DMS114 treated with DMSO at 0.1 percent for 48 hours (cell line): ENCODE data around the gene ZBTB20.
"Not testable (repeated sequence)": the region's sequence is repeated elsewhere in the genome, so short reads cannot be mapped to it uniquely, and the experiment has no call there.

Experiments used
- DNase-seq: peaks from one replicate; lab custom pipeline; 2025; ENCODE audit not compliant: unreplicated experiment; lab: John Stamatoyannopoulos, UW

ZBTB20 gene

DNA sequence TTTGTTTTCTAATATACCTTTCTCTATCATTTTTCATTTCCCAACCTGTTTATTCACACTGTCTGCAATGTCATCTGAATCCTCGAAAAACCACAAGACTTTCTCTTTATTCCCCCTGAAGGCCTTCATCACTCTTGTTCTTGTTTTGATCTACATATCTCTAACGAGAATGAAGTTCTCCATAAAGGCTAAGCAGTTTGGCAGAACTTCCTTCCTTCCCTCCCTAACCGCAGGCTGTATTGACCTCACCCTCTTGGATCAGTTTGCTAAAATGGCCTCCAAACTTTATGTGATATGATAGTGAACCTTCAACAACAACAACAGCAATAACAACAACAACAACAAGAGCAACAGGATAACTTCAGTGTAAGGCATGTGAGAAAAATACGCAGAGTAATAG is 460.5 kb downstream of the ZBTB20 start:
- no peak for DNase-seq

- DNase-seq: no peak
Observed at GRCh38 chr3:114685161-114685560, 461.9 kb downstream of the ZBTB20 start.

DNA sequence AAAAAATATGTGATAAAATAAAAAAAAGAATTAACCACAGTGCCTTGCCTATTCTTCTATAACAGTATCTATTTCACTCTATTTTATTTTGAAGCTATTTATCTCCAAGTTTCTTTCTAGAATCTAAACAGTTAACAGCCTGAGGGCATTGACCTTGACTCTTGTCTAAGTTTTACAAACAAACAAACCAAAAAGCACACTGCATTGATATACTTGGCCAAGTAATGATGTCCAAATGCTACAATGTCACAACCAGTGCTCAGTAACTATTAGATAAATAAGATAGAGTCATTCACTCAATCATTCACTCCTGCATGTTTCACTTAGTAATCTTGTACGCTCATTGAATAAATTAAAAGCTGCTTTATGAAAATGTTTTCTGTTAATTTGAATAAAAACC is 466.8 kb downstream of the ZBTB20 start:
- DNase-seq: no peak

DNA sequence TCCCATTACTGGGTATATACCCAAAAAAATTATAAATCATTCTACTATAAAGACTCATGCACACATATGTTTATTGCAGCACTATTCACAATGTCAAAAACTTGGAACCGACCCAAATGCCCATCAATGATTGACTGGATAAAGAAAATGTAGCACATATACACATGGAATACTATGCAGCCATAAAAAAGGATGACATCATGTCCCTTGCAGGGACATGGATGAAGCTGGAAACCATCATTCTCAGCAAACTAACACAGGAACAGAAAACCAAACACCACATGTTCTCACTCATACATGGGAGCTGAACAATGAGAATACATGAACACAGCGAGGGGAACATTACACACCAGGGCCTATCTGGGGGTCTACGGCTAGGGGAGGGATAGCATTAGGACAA is 467.3 kb downstream of the ZBTB20 start:
- not testable (repeated sequence) for DNase-seq

DNA sequence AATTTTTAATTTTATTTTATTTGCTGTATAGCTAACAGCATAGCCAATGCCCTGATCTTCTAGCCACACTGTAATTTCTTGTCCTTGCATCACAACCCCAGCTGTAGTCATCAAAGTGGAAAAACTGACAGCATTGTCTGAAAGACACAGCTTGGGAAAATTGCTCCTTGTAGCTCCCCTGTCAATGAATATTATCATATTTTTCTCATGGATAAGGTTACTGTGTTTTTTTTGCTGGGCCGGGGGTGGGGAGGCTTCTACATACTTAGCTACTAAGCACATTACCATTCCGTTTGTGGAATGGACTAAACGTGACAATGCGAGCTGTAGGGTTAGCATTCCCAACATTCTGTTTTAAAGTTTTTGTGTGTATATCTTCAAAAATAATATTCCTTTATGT is 472.0 kb downstream of the ZBTB20 start:
- DNase-seq: no peak

DNA sequence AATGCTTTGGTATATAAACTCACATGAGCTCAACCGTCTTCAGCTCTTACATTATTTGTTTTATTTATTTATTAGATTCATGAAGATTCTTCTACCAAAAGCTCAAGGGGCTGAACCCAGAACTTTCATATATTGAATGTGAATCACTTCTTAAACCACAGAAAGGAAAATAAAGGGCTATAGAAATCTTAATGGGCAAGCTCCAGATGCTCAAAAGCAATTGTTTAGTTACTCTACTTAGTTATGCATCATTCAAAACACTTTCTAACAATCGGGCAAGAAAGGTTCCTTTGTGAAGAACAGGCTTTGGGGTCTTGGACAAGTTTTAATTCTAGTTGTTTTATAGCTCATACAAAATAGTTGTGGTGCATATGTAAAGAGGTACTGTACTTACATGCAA is 473.1 kb downstream of the ZBTB20 start:
- DNase-seq: no peak

GRCh38 chr3:114673481-114673880 is 473.6 kb downstream of the ZBTB20 start:
- no peak for DNase-seq

GRCh38 chr3:114672692-114673447 is 474.2 kb downstream of the ZBTB20 start:
- DNase-seq: no peak

DNA sequence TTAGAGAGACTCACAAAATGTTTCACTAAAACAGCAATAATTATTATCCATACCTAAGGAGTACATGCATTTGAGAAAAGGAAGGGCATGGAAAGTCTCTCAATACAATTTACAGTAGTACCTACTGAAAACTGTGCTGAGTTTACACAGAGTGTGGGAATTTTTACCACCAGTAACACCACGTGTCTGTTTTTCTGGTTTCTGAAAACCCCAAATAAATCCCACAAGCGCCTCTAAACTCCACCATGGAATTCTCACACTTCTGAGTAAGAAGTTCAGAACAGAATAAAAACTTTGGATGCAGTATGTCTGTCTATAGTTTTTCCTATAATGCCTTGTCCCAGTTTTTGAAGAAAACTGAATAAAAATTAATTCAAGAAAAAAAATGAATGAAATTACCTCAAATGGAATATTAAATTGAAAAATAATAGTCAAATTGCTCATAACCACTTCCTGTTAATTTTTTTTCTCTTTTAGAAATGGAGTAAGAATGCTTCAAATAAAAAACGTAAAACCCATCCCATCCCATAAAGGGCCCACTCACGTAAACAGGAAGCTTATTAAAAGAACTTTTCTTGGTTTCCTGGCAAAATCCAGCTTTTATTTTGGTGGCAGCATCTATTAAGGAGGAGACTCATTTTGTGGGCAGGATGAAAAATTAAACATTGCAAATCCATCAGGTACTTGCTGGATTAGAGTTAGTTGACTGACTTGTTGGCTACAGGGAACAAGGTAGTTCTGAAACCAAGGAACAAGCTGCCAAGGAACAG is 475.2 kb downstream of the ZBTB20 start:
- no peak for DNase-seq

GRCh38 chr3:114669614-114670013 is 477.5 kb downstream of the ZBTB20 start:
- DNase-seq: no peak

- no peak for DNase-seq
Observed at GRCh38 chr3:114668099-114668498, 479.0 kb downstream of the ZBTB20 start.

- no peak for DNase-seq
Observed at GRCh38 chr3:114666623-114667022, 480.5 kb downstream of the ZBTB20 start.

GRCh38 chr3:114664006-114664405 is 483.1 kb downstream of the ZBTB20 start:
- DNase-seq: no peak

DNA sequence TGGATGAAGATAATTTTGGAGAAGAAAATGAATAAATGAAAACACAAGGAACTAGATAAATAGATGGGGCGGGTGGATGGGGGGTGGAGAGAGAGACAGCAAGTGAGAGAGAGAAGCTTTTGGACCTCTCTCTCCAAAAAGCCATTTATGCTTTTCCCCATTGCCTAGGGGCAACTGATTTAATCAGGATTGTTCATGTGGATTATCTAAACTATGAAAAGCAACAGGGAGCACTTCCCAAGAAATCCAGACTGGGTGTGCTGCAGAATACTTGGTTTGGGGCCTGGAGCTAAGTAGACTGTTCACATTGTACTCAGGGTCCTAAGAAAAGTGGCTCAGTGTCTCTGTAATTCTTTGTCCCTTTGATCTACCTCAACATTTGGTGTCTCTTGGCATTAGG is 486.3 kb downstream of the ZBTB20 start:
- no peak for DNase-seq

DNA sequence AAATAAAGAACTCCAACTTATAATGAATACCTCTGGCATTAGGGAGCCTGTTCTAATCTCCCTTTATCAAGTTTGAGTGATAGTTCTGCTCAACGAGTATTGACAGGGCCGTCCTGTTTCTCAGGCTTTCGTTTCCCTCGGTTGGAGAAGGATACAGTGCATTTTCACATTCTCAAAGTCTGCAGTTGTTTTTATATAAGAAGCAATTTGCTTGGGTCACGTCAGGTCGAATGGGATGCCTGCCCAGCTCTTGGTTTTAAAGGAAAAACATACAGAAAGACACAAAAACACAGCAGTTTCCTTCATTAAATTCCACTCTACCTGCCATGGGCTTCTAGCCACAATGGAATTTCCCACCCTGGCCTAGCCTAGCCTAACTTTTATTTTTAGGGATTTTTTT is 487.0 kb downstream of the ZBTB20 start:
- DNase-seq: no peak

DNA sequence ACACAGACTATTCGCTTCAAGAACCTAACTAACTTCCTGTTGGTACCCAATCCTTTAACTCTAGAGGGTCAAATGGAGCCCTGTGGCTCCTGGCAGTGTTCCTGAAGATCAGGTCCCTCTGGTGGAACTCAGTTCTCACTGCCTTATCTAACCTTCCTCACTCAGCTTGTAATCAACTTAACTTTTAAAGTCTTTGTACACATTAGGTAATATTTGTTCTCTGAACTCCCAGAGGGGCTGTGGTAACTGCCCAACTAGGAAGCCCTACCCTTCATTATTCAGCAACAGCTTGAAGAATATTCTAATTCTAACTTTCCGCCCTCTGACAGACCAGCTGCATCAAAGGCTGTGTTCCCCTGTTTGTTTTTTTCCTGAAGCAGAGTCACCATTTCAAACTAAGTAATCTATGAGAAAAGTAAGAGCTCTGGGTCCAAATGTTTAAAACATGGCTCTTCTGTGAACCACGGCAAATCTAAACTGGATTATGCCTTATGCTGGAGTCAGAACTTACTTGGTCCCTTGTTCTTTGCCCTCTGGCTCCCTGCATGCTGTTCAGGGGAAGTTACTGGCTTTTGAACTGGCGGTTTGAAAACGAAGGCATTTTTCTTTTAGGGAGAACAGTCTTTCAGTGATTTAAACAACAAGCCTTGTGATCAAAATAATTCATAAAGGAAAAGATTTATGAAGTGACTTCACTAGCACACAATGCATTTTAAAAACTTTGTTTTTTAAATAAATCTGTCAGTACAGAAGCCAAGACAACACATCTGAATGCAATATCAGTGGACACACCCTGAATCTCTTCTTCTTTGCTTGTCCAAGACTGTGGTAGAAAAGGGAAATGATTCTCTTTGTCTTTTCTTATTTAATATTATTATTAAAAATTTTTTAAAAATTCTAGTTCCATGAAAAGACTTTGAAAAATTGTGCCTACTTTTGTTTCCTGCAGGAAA is 487.7 kb downstream of the ZBTB20 start:
- no peak for DNase-seq

DNA sequence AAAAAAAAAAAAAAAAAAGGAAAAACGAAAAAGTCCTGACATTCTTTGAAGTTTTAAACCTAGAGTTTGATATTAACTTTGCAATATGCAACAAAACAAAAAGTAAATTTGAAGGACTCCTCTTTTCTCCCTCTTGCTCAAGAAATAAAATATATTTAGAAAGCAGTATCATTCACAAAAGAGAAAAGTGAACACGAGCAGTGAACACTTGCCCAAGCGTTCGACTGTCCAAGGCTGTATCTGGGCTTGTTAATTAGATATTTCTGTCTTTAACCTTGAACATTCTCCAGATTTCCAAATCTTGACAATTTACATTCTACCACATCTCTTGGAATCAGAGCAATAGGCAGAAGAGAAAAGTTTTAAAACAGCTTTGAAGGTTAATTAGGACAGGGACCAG is 495.5 kb downstream of the ZBTB20 start:
- DNase-seq: no peak

- DNase-seq: no peak
Observed at GRCh38 chr3:114650808-114651207, 496.3 kb downstream of the ZBTB20 start.

DNA sequence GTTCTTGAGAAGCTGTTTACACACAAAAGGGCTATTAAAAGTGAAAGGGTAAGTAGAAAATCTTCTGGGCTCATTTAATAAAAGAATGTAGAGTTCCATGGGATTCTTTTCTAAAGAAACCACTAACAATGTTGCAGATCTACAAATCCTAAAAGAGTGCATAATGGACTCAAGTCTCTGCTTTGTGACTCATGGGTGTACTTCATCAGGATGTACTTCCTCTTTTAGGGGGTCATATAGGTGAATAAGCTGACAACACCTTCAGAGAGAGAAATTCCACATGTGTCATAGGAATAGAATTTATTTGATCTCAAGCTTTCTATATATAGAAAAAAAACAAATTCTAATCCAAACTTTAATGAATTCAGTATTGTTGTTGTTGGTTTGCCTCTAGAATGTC is 497.8 kb downstream of the ZBTB20 start:
- no peak for DNase-seq

- no peak for DNase-seq
Observed at GRCh38 chr3:114646526-114646925, 500.6 kb downstream of the ZBTB20 start.

GRCh38 chr3:114645392-114645791 is 501.7 kb downstream of the ZBTB20 start:
- DNase-seq: no peak
